ENCODE data around the gene MGP. TPM values are rescaled to one million over a fixed set of nuclear protein-coding genes. Genes with fewer than 3 reads are reported as not detected.

Gene MGP
- total and polyA plus RNA-seq, 2 of the 4 experiments (the other 2 are of a cell fraction) = 1.4 to 2.7 TPM

DNA sequence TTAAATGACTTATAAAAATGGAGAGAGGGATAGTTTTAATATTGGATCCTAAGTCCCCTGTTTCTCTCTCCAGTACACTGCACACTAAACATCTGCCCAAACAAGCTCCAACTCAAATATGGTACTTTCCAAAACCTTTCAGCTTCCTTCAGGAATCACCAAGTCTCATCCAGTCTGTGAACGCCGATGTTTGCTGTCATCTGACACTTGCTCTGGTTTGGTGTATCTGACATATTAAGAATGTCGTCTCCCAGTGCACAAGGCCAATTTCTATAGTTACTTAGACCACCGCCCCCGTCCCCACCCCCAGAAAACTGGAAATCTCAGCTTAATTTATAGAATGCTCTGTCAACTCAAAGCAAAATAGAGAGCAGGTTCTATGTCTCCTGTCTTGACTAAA, 5.0 kb upstream of the MGP start:
- H3K36me3 ChIP-seq (ENCODE audit: control insufficient read depth, insufficient read depth, low read length) = no peaks in the 10 kb centered on the region
- DNase-seq = no peak
- no peaks in the 10 kb centered on the region for H4K20me1 ChIP-seq (ENCODE audit: insufficient read depth, low read length)
- H3K4me2 ChIP-seq (ENCODE audit: low read depth, low read length) = no peak overlapping the region
- no peak overlapping the region for H2AK5ac ChIP-seq (ENCODE audit: low read depth, low read length)
- H3K27me3 ChIP-seq (ENCODE audit: control insufficient read depth, insufficient read depth, low read length) = peaks cover 8% of the 10 kb centered on the region
- ChIA-PET POLR2A (ENCODE audit: unreplicated experiment) (interaction anchor here (0.6 kb wide), 1 partner anchor 57 kb away, joined by 5 read pairs; no protein-coding TSS in a partner anchor), CTCF (no interaction called here)
- H3K27ac ChIP-seq (ENCODE audit: insufficient read depth, low read length) = no peak overlapping the region
- intact Hi-C loops (cut with micrococcal nuclease) (no loop called here), in situ Hi-C loops (cut with MboI; ENCODE audit: low sequenced_read_pairs) (no loop called here), dilution Hi-C loops (cut with HindIII; ENCODE audit: low sequenced_read_pairs, unreplicated experiment) (no loop called here)
- no peak overlapping the region for H3K14ac ChIP-seq (replicated peaks; ENCODE audit: low read depth, low read length)
- H3K4ac ChIP-seq (ENCODE audit: low read depth, low read length) = no peak overlapping the region
- H3K9me1 ChIP-seq (ENCODE audit: insufficient read depth, low read length) = no peaks in the 10 kb centered on the region
- no peak for ATAC-seq (ENCODE audit: low read depth)
- no peak overlapping the region for H3K56ac ChIP-seq (ENCODE audit: extremely low read depth, insufficient read depth, low read length)
- no TSS peak for BruUV-seq (replicated peaks)
- H4K5ac ChIP-seq (ENCODE audit: low read depth, low read length) = no peak overlapping the region
- WGBS, 2 experiments (ENCODE audit: extremely low coverage in 2 of 2, insufficient read length in 1 of 2) = no CpG with 5 or more reads among the region's 5 CpGs
- H2BK20ac ChIP-seq (ENCODE audit: low read depth, low read length) = no peak overlapping the region
- no peak overlapping the region for H3K9ac ChIP-seq (ENCODE audit: low read depth, low read length)
- no peak overlapping the region for H2BK120ac ChIP-seq (ENCODE audit: low read depth, low read length)
- peaks cover 4% of the 10 kb centered on the region; the same call in 1 of the 2 replicates for H3K4me1 ChIP-seq (ENCODE audit: control insufficient read depth, insufficient read depth, low read length)
- no peak overlapping the region for H4K91ac ChIP-seq (ENCODE audit: insufficient read depth, low read depth, low read length)
- no peak overlapping the region for H4K8ac ChIP-seq (ENCODE audit: low read depth in 2 of 2, low read length in 2 of 2)
- no peak overlapping the region for H2AFZ ChIP-seq (replicated peaks; ENCODE audit: low read length, poor library complexity)
- H3K18ac ChIP-seq (ENCODE audit: low read depth, low read length) = no peak overlapping the region
- no peak overlapping the region for H2BK5ac ChIP-seq (ENCODE audit: low read depth, low read length, poor library complexity, severe bottlenecking)
- no peak overlapping the region for H3K23ac ChIP-seq (ENCODE audit: low read depth, low read length)
- no peak overlapping the region for H2AK9ac ChIP-seq (replicated peaks; ENCODE audit: low read depth, low read length, poor library complexity)
- H3K4me3 ChIP-seq (ENCODE audit: insufficient read depth, low read depth, low read length) = no peak overlapping the region
- TF ChIP-seq, protein P1, sequence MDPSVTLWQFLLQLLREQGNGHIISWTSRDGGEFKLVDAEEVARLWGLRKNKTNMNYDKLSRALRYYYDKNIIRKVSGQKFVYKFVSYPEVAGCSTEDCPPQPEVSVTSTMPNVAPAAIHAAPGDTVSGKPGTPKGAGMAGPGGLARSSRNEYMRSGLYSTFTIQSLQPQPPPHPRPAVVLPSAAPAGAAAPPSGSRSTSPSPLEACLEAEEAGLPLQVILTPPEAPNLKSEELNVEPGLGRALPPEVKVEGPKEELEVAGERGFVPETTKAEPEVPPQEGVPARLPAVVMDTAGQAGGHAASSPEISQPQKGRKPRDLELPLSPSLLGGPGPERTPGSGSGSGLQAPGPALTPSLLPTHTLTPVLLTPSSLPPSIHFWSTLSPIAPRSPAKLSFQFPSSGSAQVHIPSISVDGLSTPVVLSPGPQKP (IDR thresholded peaks at IDR 0.05; ENCODE audit: borderline replicate concordance, low read depth, low read length) = no peak
- TF ChIP-seq POLR2A (IDR thresholded peaks at IDR 0.05; ENCODE audit: low read depth, low read length) (no peak), FOS (IDR thresholded peaks at IDR 0.05; ENCODE audit: low read depth, low read length) (no peak), CHD1 (IDR thresholded peaks at IDR 0.05; ENCODE audit: low read depth, low read length) (no peak), RCOR1 (IDR thresholded peaks at IDR 0.05; ENCODE audit: insufficient replicate concordance, low read length) (no peak)
- no peaks in the 10 kb centered on the region for H3K79me1 ChIP-seq (ENCODE audit: low read depth in 1 of 2, low read length in 2 of 2)
- no peaks in the 10 kb centered on the region for H3K9me3 ChIP-seq (ENCODE audit: control insufficient read depth, insufficient read depth, low read length)
- H2BK15ac ChIP-seq (ENCODE audit: low read depth, low read length) = no peak overlapping the region

All from IMR-90 (cell line).